ENCODE results near the gene DCC. TPM values are rescaled to one million over a fixed set of nuclear protein-coding genes. Genes with fewer than 3 reads are reported as not detected.

Gene DCC
- total and polyA plus RNA-seq, 2 donors from 2014 or later = 3.9 TPM; not detected in 1

DNA sequence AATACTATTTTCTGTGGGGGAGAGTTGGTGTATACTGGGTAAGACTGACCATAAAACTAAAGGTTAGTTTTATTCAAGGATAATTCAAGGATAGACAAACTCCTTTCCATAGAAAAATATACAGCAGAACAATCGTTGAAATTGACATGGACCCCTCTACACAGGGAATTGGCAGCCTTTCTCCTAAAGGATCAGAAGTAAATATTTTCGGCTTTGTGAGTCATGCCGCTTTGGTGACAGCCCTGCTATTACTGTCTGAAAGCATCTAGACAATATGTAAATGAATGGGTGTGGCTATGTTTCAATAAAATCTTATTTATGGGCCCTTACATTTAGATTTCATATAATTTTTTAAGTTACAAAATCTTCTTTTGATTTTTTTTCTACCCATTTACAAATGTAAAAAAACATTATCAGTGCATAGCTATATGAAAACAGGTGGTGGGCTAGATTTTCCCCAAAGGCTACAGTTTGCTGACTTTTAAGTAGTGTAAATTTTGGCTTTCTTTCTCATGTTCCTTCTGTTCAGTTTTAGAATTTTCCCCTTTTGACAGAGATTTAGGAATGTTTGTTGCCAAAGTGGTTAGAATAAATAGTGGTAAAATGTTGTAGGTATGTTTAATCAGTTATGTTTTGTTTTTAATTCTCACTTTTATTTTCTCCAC lies 270.6 kb downstream of the DCC start:
- TF ChIP-seq, protein P1, sequence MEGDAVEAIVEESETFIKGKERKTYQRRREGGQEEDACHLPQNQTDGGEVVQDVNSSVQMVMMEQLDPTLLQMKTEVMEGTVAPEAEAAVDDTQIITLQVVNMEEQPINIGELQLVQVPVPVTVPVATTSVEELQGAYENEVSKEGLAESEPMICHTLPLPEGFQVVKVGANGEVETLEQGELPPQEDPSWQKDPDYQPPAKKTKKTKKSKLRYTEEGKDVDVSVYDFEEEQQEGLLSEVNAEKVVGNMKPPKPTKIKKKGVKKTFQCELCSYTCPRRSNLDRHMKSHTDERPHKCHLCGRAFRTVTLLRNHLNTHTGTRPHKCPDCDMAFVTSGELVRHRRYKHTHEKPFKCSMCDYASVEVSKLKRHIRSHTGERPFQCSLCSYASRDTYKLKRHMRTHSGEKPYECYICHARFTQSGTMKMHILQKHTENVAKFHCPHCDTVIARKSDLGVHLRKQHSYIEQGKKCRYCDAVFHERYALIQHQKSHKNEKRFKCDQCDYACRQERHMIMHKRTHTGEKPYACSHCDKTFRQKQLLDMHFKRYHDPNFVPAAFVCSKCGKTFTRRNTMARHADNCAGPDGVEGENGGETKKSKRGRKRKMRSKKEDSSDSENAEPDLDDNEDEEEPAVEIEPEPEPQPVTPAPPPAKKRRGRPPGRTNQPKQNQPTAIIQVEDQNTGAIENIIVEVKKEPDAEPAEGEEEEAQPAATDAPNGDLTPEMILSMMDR (IDR thresholded peaks at IDR 0.05; ENCODE audit: borderline replicate concordance, extremely low read depth, insufficient read depth) = no peak
- no peak overlapping the region for H3K9ac ChIP-seq (ENCODE audit: low read length in 3 of 3)
- FAIRE-seq = no peak
- H3K27ac ChIP-seq (ENCODE audit: low read depth in 2 of 2, low read length in 2 of 2) = no peak overlapping the region
- H3K27me3 ChIP-seq (ENCODE audit: control insufficient read depth, insufficient read depth, low read length) = no peaks in the 10 kb centered on the region
- H3K9me3 ChIP-seq (ENCODE audit: control insufficient read depth in 2 of 3, insufficient read depth in 1 of 3, low read length in 3 of 3) = no peaks in the 10 kb centered on the region
- no peaks in the 10 kb centered on the region for H3K36me3 ChIP-seq (ENCODE audit: control insufficient read depth in 2 of 3, insufficient read depth in 3 of 3, low read length in 3 of 3)
- no peaks in the 10 kb centered on the region for H3K4me1 ChIP-seq (ENCODE audit: control insufficient read depth in 2 of 3, insufficient read depth in 2 of 3, low read depth in 1 of 3, low read length in 3 of 3)
- intact Hi-C loops (cut with DNase I) = no loop called here
- no peak for DNase-seq
- H3K4me3 ChIP-seq (ENCODE audit: low read length in 3 of 3) = no peak overlapping the region

DNA sequence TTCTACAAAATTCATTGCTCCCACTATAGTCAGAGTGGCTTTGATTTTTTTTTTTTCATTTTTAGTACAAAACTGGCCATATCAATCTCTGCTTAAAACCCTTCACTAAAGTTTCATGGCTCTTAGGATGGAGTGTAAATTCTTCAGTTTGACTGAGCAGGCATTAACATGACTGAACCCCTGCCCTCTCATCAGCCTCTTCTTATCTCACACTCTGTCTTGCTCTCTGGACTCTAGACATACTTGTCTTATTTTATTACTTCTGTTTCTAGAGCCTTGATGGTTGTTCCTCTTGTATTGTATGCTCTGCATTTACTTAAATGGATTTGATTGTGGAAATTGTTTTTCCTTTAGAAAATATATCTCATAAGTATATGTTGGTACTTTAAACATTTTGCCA lies 272.4 kb downstream of the DCC start:
- intact Hi-C loops (cut with DNase I) = no loop called here
- Histone ChIP-seq H3K36me3 (ENCODE audit: control insufficient read depth in 2 of 3, insufficient read depth in 3 of 3, low read length in 3 of 3) (no peaks in the 10 kb centered on the region), H3K4me3 (ENCODE audit: low read length in 3 of 3) (no peak overlapping the region), H3K4me1 (ENCODE audit: control insufficient read depth in 2 of 3, insufficient read depth in 2 of 3, low read depth in 1 of 3, low read length in 3 of 3) (no peaks in the 10 kb centered on the region), H3K27ac (ENCODE audit: low read depth in 2 of 2, low read length in 2 of 2) (no peak overlapping the region), H3K9ac (ENCODE audit: low read length in 3 of 3) (no peak overlapping the region), H3K9me3 (ENCODE audit: control insufficient read depth in 2 of 3, insufficient read depth in 1 of 3, low read length in 3 of 3) (no peaks in the 10 kb centered on the region), H3K27me3 (ENCODE audit: control insufficient read depth, insufficient read depth, low read length) (no peaks in the 10 kb centered on the region)
- DNase-seq (no peak), FAIRE-seq (no peak)
- TF ChIP-seq, protein P1 (IDR thresholded peaks at IDR 0.05; ENCODE audit: borderline replicate concordance, extremely low read depth, insufficient read depth) = no peak

DNA sequence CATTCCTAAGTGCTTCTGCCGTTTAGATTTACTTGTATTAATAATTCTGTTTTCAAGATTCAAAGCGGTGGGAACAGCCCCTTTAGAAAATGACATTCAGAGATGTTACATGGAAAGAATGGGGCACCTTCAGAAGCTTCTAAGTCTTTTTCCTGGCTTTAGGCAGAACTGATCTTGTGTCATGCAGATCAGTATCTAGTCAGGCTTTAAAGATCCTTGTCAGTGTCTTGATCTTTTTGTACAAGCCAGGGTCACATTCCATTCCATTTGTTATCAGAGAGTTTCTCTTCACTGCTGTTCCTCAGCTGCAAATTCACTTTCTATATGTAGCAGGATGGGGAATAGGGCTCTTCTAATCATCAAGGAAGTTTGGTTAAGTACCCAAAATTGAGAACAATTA lies 275.3 kb downstream of the DCC start:
- intact Hi-C loops (cut with DNase I) = no loop called here
- H3K4me1 ChIP-seq (ENCODE audit: control insufficient read depth in 2 of 3, insufficient read depth in 2 of 3, low read depth in 1 of 3, low read length in 3 of 3) = no peaks in the 10 kb centered on the region
- FAIRE-seq = no peak

More for the DNA sequence above, 275.3 kb downstream of the DCC start:
- DNase-seq = no peak
- H3K27me3 ChIP-seq (ENCODE audit: control insufficient read depth, insufficient read depth, low read length) = no peaks in the 10 kb centered on the region
- H3K9me3 ChIP-seq (ENCODE audit: control insufficient read depth in 2 of 3, insufficient read depth in 1 of 3, low read length in 3 of 3) = no peaks in the 10 kb centered on the region
- TF ChIP-seq, protein P1 (IDR thresholded peaks at IDR 0.05; ENCODE audit: borderline replicate concordance, extremely low read depth, insufficient read depth) = no peak
- H3K4me3 ChIP-seq (ENCODE audit: low read length in 3 of 3) = no peak overlapping the region
- H3K27ac ChIP-seq (ENCODE audit: low read depth in 2 of 2, low read length in 2 of 2) = no peak overlapping the region
- no peak overlapping the region for H3K9ac ChIP-seq (ENCODE audit: low read length in 3 of 3)
- no peaks in the 10 kb centered on the region for H3K36me3 ChIP-seq (ENCODE audit: control insufficient read depth in 2 of 3, insufficient read depth in 3 of 3, low read length in 3 of 3)

All from kidney (tissue), 14 donors.